ENCODE data around the gene IL31RA.

IL31RA gene

GRCh38 chr5:55864606-55865541 lies 13.7 kb downstream of the IL31RA start:
- Histone ChIP-seq H3K4me1 (no peaks in the 10 kb centered on the region), H3K4me2 (ENCODE audit: low read length) (no peak overlapping the region), H3K79me2 (no peaks in the 10 kb centered on the region), H2AFZ (no peak overlapping the region), H3K27me3 (ENCODE audit: control insufficient read depth, insufficient read depth, low read length) (no peaks in the 10 kb centered on the region), H3K4me3 (ENCODE audit: low read depth, low read length) (no peak overlapping the region), H3K36me3 (ENCODE audit: control insufficient read depth, insufficient read depth, low read length) (no peaks in the 10 kb centered on the region), H3K9ac (no peak overlapping the region), H3K27ac (no peak overlapping the region), H3K9me3 (ENCODE audit: control insufficient read depth, low read length) (no peaks in the 10 kb centered on the region)
- no peak for TF ChIP-seq CTCF (IDR thresholded peaks at IDR 0.05)

GRCh38 chr5:55865831-55866230 lies 14.7 kb downstream of the IL31RA start:
- TF ChIP-seq CTCF (IDR thresholded peaks at IDR 0.05), result no peak
- H2AFZ ChIP-seq, result no peak overlapping the region
- no peaks in the 10 kb centered on the region for H3K4me1 ChIP-seq
- H3K4me2 ChIP-seq (ENCODE audit: low read length), result no peak overlapping the region
- no peaks in the 10 kb centered on the region for H3K9me3 ChIP-seq (ENCODE audit: control insufficient read depth, low read length)
- H3K27ac ChIP-seq, result no peak overlapping the region
- H3K9ac ChIP-seq, result no peak overlapping the region
- H3K4me3 ChIP-seq (ENCODE audit: low read depth, low read length), result no peak overlapping the region
- no peaks in the 10 kb centered on the region for H3K27me3 ChIP-seq (ENCODE audit: control insufficient read depth, insufficient read depth, low read length)
- H3K36me3 ChIP-seq (ENCODE audit: control insufficient read depth, insufficient read depth, low read length), result no peaks in the 10 kb centered on the region
- H3K79me2 ChIP-seq, result no peaks in the 10 kb centered on the region

DNA sequence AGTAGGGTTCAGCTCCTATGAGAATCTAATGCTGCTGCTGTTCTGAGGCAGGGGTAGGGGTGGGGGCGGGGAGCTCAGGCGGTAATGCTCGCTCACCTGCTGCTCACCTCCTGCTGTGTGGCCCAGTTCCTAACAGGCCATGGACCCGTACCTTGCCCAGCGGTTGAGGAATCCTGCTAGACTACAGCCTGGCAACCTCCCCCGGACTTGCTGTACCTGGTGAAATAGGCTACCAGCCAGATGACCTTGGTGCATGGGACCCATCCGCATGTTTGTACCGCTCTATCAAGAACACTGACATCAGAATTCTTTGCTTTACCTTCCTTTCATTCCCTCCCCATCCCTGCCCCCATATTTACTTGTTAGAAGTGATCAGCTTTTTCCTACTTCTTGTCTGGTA lies 15.3 kb downstream of the IL31RA start:
- Histone ChIP-seq H2AFZ (no peak overlapping the region), H3K4me2 (ENCODE audit: low read length) (no peak overlapping the region), H3K9me3 (ENCODE audit: control insufficient read depth, low read length) (no peaks in the 10 kb centered on the region), H3K4me3 (ENCODE audit: low read depth, low read length) (no peak overlapping the region), H3K27me3 (ENCODE audit: control insufficient read depth, insufficient read depth, low read length) (no peaks in the 10 kb centered on the region), H3K4me1 (no peaks in the 10 kb centered on the region), H3K27ac (no peak overlapping the region), H3K79me2 (no peaks in the 10 kb centered on the region), H3K36me3 (ENCODE audit: control insufficient read depth, insufficient read depth, low read length) (no peaks in the 10 kb centered on the region), H3K9ac (no peak overlapping the region)
- TF ChIP-seq CTCF (IDR thresholded peaks at IDR 0.05), result no peak

- Histone ChIP-seq H3K4me3 (ENCODE audit: low read depth, low read length) (no peak overlapping the region), H3K4me2 (ENCODE audit: low read length) (no peak overlapping the region), H3K4me1 (no peaks in the 10 kb centered on the region), H3K27ac (no peak overlapping the region), H3K27me3 (ENCODE audit: control insufficient read depth, insufficient read depth, low read length) (no peaks in the 10 kb centered on the region), H3K9me3 (ENCODE audit: control insufficient read depth, low read length) (no peaks in the 10 kb centered on the region), H3K9ac (no peak overlapping the region), H2AFZ (no peak overlapping the region), H3K36me3 (ENCODE audit: control insufficient read depth, insufficient read depth, low read length) (no peaks in the 10 kb centered on the region), H3K79me2 (no peaks in the 10 kb centered on the region)
- TF ChIP-seq CTCF (IDR thresholded peaks at IDR 0.05), result no peak
These were observed 15.8 kb downstream of the IL31RA start for GRCh38 chr5:55866934-55867333.

DNA sequence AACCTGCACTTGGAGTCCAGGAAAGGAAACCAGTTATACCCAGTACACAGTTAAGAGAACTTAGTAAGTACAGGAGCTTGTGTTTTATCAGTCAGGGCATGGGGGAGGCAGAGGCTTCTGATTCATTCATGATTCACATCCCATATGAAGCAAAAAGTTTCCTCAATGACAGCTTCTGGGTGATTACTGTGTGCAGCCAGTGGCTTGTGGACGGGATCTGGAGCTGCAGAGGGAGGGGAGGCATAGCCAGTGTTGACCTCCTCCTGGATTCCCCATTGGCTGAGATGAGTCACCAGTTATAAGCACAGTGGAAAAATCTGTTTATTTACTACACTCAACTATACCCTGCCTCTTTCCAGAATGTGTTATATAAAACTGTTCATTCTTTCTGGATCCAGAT lies 17.7 kb downstream of the IL31RA start:
- H3K36me3 ChIP-seq (ENCODE audit: control insufficient read depth, insufficient read depth, low read length), result no peaks in the 10 kb centered on the region
- H3K4me3 ChIP-seq (ENCODE audit: low read depth, low read length), result no peak overlapping the region
- no peak overlapping the region for H3K9ac ChIP-seq
- no peaks in the 10 kb centered on the region for H3K27me3 ChIP-seq (ENCODE audit: control insufficient read depth, insufficient read depth, low read length)
- no peaks in the 10 kb centered on the region for H3K79me2 ChIP-seq
- no peaks in the 10 kb centered on the region for H3K4me1 ChIP-seq
- no peaks in the 10 kb centered on the region for H3K9me3 ChIP-seq (ENCODE audit: control insufficient read depth, low read length)
- H3K27ac ChIP-seq, result no peak overlapping the region
- no peak for TF ChIP-seq CTCF (IDR thresholded peaks at IDR 0.05)
- H3K4me2 ChIP-seq (ENCODE audit: low read length), result no peak overlapping the region
- H2AFZ ChIP-seq, result no peak overlapping the region

Measured in parathyroid adenoma (tissue), 2 donors.